ENCODE measurements around the gene CUL3.

DNA sequence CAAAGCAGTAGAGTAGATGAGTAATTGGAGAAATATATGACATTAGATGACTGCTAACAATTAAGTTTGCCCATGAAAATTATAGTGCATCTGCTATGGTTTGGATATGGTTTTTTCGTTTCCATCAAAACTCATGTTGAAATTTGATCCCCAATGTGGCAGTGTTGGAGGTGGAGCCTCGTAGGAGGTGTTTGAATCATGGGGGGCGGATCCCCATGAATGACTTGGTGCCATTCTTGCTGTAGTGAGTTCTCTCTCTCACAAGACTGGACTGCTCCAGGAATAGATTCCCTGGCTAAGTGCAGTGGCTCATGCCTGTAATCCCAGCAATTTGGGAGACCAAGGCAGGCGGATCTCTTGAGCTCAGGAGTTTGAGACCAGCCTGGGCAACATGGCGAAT is 9.7 kb upstream of the CUL3 start:
- no peak for TF ChIP-seq POLR2A (IDR thresholded peaks at IDR 0.05)
- TF ChIP-seq, protein P1, sequence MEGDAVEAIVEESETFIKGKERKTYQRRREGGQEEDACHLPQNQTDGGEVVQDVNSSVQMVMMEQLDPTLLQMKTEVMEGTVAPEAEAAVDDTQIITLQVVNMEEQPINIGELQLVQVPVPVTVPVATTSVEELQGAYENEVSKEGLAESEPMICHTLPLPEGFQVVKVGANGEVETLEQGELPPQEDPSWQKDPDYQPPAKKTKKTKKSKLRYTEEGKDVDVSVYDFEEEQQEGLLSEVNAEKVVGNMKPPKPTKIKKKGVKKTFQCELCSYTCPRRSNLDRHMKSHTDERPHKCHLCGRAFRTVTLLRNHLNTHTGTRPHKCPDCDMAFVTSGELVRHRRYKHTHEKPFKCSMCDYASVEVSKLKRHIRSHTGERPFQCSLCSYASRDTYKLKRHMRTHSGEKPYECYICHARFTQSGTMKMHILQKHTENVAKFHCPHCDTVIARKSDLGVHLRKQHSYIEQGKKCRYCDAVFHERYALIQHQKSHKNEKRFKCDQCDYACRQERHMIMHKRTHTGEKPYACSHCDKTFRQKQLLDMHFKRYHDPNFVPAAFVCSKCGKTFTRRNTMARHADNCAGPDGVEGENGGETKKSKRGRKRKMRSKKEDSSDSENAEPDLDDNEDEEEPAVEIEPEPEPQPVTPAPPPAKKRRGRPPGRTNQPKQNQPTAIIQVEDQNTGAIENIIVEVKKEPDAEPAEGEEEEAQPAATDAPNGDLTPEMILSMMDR (IDR thresholded peaks at IDR 0.05), result no peak
